HG03442 (cell line): Measurements from ENCODE around the gene TMCO6.
"Not testable (repeated sequence)": the region's sequence is repeated elsewhere in the genome, so short reads cannot be mapped to it uniquely, and the experiment has no call there.

Experiments
- ATAC-seq: cut with Tn5 transposase; IDR thresholded peaks from one replicate; pipeline ENCODE4 v1.9.1; 2021; ENCODE audit warnings: mild to moderate bottlenecking, moderate library complexity; ENCODE audit not compliant: unreplicated experiment

TMCO6 gene

GRCh38 chr5:140639148-140639981, at the start of gene TMCO6:
TSS of gene TMCO6 (plus strand) at chr5:140639451. CDS start at chr5:140639528, 77 bp downstream.
- peak; percentile 92 for ATAC-seq

- ATAC-seq = no peak
These were observed 48.4 kb upstream of the TMCO6 start for GRCh38 chr5:140590861-140591260.

GRCh38 chr5:140591747-140592372, 47.4 kb upstream of the TMCO6 start:
- ATAC-seq = no peak

- not testable (repeated sequence) for ATAC-seq
These were observed 46.2 kb upstream of the TMCO6 start for GRCh38 chr5:140593070-140593469.

- no peak for ATAC-seq
These were observed 45.1 kb upstream of the TMCO6 start for GRCh38 chr5:140594169-140594568.

- ATAC-seq = no peak
These were observed 43.5 kb upstream of the TMCO6 start for GRCh38 chr5:140595538-140596300.

GRCh38 chr5:140596321-140596741, 42.9 kb upstream of the TMCO6 start:
- ATAC-seq = no peak

GRCh38 chr5:140598836-140599235, 40.4 kb upstream of the TMCO6 start:
- no peak for ATAC-seq

GRCh38 chr5:140600096-140600495, 39.2 kb upstream of the TMCO6 start:
- no peak for ATAC-seq

- no peak for ATAC-seq
These were observed 37.1 kb upstream of the TMCO6 start for GRCh38 chr5:140602147-140602546.

GRCh38 chr5:140603446-140603698, 35.9 kb upstream of the TMCO6 start:
- ATAC-seq = not testable (repeated sequence)

GRCh38 chr5:140603734-140604133, 35.5 kb upstream of the TMCO6 start:
- no peak for ATAC-seq

GRCh38 chr5:140605879-140606278, 33.4 kb upstream of the TMCO6 start:
- no peak for ATAC-seq

- ATAC-seq = no peak
These were observed 32.2 kb upstream of the TMCO6 start for GRCh38 chr5:140607031-140607430.

GRCh38 chr5:140608722-140609121, 30.5 kb upstream of the TMCO6 start:
- ATAC-seq = no peak

GRCh38 chr5:140609126-140609525, 30.1 kb upstream of the TMCO6 start:
- no peak for ATAC-seq

GRCh38 chr5:140611020-140611521, 28.2 kb upstream of the TMCO6 start:
- ATAC-seq = no peak

GRCh38 chr5:140622301-140622700, 16.9 kb upstream of the TMCO6 start:
- no peak for ATAC-seq

GRCh38 chr5:140623061-140623460, 16.2 kb upstream of the TMCO6 start:
- ATAC-seq = not testable (repeated sequence)

GRCh38 chr5:140624886-140625285, 14.4 kb upstream of the TMCO6 start:
- ATAC-seq = not testable (repeated sequence)

GRCh38 chr5:140627972-140628371, 11.3 kb upstream of the TMCO6 start:
- no peak for ATAC-seq

GRCh38 chr5:140628711-140629110, 10.5 kb upstream of the TMCO6 start:
- no peak for ATAC-seq
